SK-N-MC (cell line): ENCODE results near the gene PDLIM4.

ENCODE experiments used
- EZH2 ChIP-seq: fragments of 200-600 bp; sonication (generic); IDR thresholded peaks from one replicate; pipeline ENCODE4 v1.6.1; 2017; ENCODE audit warnings: antibody characterized with exemption
- FOXP2 ChIP-seq: optimal IDR thresholded peaks from 2 replicates; pipeline ENCODE3; 2011; ENCODE audit warnings: mild to moderate bottlenecking, moderate library complexity; ENCODE audit not compliant: insufficient read depth; ENCODE audit errors: extremely low read length, control extremely low read depth
- POLR2AphosphoS5 ChIP-seq: IDR thresholded peaks from 2 replicates; pipeline ENCODE4 v1.6.1; 2012; ENCODE audit warnings: mild to moderate bottlenecking, low read depth, low read length, borderline replicate concordance

DNA sequence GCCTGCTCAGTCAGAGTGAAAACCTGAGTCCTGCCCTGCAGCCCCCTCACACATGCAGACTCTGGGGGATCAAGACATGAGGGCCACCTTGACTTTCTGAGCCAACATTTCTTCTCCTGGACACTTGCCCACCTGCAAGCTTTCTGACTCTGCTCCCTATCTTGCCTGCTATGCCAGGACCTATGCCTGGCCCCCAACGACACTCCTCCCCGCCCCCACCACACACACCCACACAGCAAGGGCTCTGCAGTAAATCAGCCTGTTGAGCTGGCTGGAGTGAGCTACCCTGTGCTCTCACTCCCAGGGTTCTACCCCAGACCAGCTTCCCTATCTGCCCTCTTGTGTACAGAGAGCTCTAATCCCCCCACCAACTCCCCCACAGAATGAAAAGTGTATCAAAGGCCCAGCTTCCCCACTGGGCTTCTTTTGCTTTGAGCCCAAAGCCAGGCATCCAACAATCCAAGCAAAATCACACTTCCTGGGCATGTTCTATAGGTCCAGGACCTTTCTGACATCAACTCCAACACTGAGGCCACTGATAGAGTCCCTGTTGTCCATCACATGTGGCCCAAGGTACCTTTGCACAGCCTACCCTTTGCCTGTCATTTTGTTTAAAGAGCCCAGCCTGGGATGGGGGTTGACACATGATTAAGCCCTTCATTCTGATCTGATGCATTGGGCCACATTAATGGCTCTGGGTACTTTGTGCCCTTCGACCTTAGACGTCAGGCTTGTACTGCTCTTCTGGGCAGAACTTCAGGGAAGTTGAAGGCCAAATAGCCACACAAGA, 7.2 kb downstream of the PDLIM4 start:
- TF ChIP-seq POLR2AphosphoS5 (no peak), EZH2 (no peak), FOXP2 (no peak)
